ENCODE data around the gene PSMD1.
"Not testable (repeated sequence)": the region's sequence is repeated elsewhere in the genome, so short reads cannot be mapped to it uniquely, and the experiment has no call there.

Gene PSMD1

GRCh38 chr2:231050018-231050901 is 6.4 kb upstream of the PSMD1 start:
- no peak overlapping the region for H3K27ac ChIP-seq
- DNase-seq (ENCODE audit: low read depth, low spot score): no peak

DNA sequence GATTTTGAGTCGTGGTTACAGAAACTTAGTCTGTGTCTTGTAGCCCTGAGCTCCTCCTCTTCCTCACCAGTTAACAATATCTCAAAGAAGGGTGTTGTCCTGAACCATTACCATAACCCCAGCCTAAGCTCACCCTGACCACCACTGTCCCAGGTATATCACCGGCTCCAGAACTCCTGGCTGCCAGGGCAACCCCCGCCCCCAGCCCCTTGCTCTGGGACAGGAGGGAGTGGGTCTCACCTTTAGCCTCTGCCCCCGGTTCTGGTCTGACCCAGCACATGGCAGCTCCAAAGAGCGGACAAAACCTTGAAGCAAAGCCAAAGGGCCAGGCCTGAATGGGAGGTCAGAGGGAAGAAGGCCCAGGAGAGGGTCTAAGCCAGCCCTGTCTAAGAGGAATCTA is 5.6 kb upstream of the PSMD1 start:
- no peak for DNase-seq (ENCODE audit: low read depth, low spot score)
- no peak overlapping the region for H3K27ac ChIP-seq

GRCh38 chr2:231052494-231053451 is 3.9 kb upstream of the PSMD1 start:
- no peak overlapping the region for H3K27ac ChIP-seq
- DNase-seq (ENCODE audit: low read depth, low spot score): no peak

- DNase-seq (ENCODE audit: low read depth, low spot score): no peak
- H3K27ac ChIP-seq: no peak overlapping the region
Measured at GRCh38 chr2:231053846-231054245, 2.8 kb upstream of the PSMD1 start.

DNA sequence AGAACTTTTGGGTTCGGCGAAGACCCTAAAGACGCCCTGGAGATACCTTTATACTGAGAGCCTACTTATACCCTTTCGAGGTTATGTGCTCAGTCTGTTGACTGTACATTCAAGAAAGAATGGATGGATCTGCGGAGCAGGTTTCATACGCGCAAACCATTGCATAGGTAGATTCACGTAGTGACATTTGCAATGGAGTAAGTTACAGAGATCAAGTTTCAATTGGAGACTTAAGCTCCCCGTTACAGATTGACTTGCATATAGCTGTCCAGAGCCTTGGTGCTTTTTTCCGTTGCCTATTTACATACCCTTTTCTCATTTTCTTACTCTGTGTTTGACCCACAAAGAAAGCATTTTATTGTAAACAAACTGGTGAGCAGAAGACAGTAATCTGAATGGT is 923 bp downstream of the PSMD1 start:
- H3K27ac ChIP-seq: peak overlapping the region; percentile 83

DNA sequence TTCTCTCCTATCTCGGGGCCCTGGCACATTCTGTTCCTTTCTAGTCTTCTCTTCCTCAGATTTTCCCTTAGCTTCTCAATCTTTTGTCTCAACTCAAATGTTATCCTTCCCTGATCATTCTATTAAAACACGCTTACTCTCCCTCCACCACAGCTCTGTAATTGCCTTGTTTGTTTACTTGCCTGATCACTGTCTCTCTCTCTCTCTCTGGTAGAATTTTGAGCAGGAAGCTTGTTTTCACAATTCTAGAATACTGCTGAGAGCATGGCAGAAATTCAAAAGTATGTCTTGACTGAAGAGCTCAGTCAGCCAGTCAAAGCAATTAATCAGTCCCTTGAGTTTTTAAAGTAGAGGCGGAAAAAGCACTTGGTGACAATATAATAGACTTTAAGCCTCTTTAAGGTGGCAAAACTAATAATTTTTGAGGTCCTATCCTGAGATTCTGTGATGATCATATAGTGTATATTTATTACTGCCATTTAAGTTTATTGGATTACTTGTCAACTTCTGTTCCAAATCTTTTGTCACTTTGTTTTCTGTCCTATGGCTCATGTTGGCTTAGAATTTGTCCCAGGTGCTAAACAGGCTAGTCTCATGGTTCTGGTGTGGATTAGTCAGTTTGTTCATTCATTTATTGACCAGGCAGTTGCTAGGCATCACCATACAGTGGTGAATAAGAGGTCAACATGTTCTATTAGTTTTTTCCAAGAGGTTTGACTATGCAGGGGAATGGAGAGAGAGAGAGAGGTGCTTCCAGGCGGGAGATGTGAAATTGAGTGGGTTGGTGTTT is 2.3 kb downstream of the PSMD1 start:
- DNase-seq (ENCODE audit: low read depth, low spot score): no peak
- H3K27ac ChIP-seq: no peak overlapping the region

More for the DNA sequence above, 923 bp downstream of the PSMD1 start:
- DNase-seq (ENCODE audit: low read depth, low spot score): no peak

DNA sequence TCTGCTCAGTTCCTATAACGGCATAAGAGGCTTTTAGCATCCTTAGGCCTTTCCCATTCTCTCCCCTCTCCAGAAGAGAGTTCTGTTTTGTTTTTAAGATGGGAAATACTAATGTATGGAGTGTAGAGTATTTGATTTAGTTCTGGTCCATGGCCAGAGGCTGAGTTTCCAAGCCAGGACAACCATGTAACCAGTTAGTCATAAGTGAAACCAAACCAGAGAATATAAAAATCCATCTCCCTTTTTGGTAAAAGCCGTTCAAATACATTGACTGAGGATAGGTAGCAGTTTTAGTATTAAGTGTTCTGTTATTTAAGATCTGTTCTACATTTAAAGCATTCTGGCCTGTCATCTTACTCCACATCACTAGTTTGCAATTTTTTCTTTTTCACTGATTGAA is 3.1 kb downstream of the PSMD1 start:
- H3K27ac ChIP-seq: no peak overlapping the region

DNA sequence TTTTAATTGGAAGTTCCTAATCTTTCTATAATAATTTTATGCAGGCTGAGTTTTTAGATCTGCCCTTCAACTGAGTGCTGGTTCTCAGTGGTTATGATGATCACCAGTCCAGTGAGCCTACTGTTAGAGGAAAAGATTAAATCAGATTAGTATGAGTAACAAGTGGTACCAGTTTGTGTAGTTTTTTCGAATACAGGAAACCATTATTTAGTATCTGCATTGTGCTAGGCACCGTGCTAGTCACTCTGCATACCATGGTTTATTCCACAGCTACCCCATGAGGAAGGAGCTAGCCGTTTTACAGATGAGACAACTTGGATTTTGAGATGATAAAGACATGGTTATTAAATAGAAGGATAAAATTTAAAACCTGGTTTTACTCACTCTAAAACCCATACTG is 6.1 kb downstream of the PSMD1 start:
- H3K27ac ChIP-seq: no peak overlapping the region
- DNase-seq (ENCODE audit: low read depth, low spot score): no peak

More for the DNA sequence above, 3.1 kb downstream of the PSMD1 start:
- no peak for DNase-seq (ENCODE audit: low read depth, low spot score)

DNA sequence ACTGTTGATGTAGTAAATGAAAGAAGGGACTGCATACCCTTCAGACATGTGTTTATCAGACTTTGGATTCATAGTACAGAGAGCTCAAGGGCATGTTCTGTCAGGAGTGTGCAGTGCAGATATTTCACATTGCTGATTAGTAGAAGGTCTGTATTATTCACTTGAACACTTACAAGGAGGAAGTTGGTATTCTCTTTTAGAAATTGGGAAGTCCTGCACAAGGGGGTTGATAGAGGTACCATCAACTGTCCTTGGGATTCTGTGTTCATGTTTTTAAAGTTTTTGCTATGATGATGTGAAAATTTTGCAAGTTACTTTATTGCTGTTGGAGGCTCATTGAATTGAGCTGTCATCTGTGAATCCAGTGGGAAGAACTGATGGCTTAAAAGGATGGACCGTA is 6.7 kb downstream of the PSMD1 start:
- H3K27ac ChIP-seq: no peak overlapping the region

DNA sequence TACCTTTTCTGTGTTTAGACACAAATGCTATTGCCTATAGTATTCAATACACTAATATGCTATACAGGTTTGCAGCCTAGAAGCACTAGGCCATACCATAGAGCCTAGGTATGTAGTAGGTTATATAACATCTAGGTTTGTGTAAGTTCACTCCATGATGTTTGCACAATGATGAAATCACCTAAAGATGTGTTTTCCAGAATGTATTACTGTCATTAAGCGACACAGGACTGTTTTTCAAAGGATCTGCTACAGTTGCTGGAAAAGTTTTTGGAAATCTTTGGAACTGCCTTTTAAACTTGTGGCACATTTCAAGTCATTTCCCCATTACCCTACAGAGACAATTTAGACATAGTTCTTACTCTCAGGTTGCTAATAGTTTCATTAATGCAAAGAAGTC is 9.3 kb downstream of the PSMD1 start:
- no peak for DNase-seq (ENCODE audit: low read depth, low spot score)
- H3K27ac ChIP-seq: no peak overlapping the region

More for the DNA sequence above, 6.7 kb downstream of the PSMD1 start:
- DNase-seq (ENCODE audit: low read depth, low spot score): no peak

GRCh38 chr2:231067531-231067930 is 10.9 kb downstream of the PSMD1 start:
- H3K27ac ChIP-seq; DNase-seq (ENCODE audit: low read depth, low spot score): not testable (repeated sequence)

GRCh38 chr2:231068525-231069222 is 12.0 kb downstream of the PSMD1 start:
- DNase-seq (ENCODE audit: low read depth, low spot score): no peak
- no peak overlapping the region for H3K27ac ChIP-seq

DNA sequence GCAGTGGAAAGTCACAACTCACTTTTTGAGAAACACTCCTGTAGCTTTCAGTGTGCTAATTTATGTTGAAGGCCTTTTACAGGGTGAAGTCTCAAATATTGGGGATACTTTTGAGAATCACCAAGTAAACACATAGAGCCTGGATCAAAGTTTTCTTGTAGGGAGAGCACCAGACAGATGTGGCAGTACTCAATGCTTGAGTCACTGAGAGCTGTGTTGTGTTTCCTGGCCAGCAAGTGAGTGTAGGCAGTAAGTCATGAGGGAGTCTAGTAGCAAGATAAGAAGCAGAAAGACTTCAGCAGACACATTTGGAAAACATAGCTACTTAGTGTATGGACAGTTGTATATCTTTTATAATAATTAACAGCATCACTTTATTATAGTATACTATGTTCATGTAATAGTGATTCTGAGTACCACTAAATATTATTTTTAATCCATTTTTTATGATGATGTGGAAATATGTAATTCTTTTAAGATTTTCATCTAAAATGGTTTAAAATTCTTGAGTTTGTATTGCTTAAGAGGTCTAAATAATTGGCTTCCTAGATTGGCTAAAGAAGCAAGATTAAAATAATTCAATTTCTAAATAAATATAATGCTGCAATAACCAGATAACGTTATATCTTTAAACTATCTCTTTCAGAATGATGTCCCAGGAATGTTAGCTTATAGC is 12.8 kb downstream of the PSMD1 start:
- no peak overlapping the region for H3K27ac ChIP-seq
- DNase-seq (ENCODE audit: low read depth, low spot score): no peak

DNA sequence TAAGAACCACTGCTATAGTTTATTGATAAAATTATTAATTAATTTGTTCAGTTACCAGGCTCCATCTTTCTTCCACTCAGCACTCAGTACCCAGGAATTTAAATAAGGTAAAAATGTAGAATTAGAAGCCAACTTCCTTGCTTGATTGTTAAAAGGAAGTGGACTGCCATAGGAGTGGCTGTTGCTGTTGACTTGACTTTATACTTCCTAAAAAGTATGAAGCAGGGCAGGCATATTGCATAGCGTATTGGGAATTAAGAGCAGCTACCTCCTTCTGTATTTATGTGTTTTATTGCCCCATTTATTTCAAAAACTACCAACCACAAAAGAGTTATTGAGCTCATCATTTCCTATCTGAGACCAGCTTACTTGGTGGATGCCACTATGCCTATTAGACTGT is 27.9 kb downstream of the PSMD1 start:
- no peak overlapping the region for H3K27ac ChIP-seq
- no peak for DNase-seq (ENCODE audit: low read depth, low spot score)

DNA sequence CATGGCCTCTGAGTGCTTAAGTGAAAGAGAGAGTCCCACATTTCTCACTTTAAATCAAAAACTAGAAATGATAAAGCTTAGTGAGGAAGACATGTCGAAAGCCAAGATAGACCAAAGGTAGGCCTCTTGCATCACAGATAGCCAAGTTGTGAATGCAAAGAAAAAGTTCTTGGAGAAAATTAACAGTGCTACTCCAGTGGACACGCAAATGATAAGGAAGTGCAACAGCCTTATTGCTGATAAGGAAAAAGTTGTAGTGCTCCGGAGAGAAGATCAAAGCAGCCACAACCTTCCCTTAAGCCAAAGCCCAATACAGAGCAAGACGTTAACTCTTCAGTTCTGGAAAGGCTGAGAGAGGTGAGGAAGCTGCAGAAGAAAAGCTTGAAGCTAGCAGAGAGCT is 32.1 kb downstream of the PSMD1 start:
- DNase-seq (ENCODE audit: low read depth, low spot score): no peak
- H3K27ac ChIP-seq: no peak overlapping the region

GRCh38 chr2:231093933-231094332 is 37.3 kb downstream of the PSMD1 start:
- no peak overlapping the region for H3K27ac ChIP-seq
- DNase-seq (ENCODE audit: low read depth, low spot score): no peak

DNA sequence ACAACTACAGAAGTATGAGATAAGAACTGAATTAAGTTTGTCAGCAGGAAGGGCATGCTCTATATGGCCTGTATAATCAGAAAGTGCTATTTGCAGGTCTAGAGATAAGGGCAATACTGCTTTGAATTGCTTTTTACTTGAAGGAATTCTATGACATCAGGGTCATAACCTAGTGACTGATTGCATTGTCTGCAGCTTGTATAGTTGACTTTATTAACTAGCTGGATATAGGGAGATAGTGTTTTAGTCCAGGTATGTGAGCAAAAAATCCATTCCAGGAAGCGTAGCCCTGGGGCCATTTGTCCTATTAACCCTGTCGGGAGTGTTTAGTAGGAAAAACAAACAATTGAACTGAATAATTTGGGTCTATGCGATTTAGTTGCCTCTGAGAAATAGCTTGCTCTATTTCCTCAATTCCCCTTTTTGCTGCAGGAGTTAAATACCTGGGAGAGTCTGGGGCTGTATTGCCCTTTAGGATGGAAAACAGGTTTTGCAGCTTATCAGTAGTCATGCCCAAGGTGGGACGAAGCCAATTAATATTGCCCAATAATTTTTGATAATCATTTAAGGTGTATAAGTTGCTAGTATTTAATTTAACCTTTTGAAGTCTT is 38.2 kb downstream of the PSMD1 start:
- no peak for DNase-seq (ENCODE audit: low read depth, low spot score)
- no peak overlapping the region for H3K27ac ChIP-seq

GRCh38 chr2:231099918-231100317 is 43.3 kb downstream of the PSMD1 start:
- no peak for DNase-seq (ENCODE audit: low read depth, low spot score)

DNA sequence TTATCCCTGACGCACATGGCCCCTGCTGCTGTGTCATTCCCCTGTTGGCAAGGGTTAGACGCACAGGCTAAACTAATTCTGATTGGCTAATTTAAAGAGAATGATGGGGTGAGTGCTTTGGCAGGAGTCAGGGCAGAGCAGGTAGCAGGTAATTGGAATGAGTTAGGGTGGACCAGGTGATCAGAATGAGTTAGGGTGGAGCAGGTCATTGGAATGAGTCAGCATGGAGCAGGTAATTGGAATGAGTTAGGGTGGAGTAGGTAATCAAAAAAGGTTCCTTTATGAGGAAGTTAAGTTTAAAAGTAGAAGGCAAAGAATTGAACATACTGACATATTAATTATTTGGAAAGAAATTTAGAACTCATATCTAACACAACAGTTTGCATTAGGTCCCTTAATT is 43.7 kb downstream of the PSMD1 start:
- not testable (repeated sequence) for H3K27ac ChIP-seq; DNase-seq (ENCODE audit: low read depth, low spot score)

More at GRCh38 chr2:231099918-231100317, 43.3 kb downstream of the PSMD1 start:
- no peak overlapping the region for H3K27ac ChIP-seq
